ENCODE data around the gene XBP1. TPM values are rescaled to one million over a fixed set of nuclear protein-coding genes. Genes with fewer than 3 reads are reported as not detected.

Gene XBP1
- total and polyA plus RNA-seq, 2 of the 13 experiments (the other 11 are each of a cell fraction or from before 2014, with no cell fraction given) = 416 to 427 TPM

GRCh38 chr22:28808716-28809355 is 8.5 kb upstream of the XBP1 start (continued):
- TF ChIP-seq, protein P1, sequence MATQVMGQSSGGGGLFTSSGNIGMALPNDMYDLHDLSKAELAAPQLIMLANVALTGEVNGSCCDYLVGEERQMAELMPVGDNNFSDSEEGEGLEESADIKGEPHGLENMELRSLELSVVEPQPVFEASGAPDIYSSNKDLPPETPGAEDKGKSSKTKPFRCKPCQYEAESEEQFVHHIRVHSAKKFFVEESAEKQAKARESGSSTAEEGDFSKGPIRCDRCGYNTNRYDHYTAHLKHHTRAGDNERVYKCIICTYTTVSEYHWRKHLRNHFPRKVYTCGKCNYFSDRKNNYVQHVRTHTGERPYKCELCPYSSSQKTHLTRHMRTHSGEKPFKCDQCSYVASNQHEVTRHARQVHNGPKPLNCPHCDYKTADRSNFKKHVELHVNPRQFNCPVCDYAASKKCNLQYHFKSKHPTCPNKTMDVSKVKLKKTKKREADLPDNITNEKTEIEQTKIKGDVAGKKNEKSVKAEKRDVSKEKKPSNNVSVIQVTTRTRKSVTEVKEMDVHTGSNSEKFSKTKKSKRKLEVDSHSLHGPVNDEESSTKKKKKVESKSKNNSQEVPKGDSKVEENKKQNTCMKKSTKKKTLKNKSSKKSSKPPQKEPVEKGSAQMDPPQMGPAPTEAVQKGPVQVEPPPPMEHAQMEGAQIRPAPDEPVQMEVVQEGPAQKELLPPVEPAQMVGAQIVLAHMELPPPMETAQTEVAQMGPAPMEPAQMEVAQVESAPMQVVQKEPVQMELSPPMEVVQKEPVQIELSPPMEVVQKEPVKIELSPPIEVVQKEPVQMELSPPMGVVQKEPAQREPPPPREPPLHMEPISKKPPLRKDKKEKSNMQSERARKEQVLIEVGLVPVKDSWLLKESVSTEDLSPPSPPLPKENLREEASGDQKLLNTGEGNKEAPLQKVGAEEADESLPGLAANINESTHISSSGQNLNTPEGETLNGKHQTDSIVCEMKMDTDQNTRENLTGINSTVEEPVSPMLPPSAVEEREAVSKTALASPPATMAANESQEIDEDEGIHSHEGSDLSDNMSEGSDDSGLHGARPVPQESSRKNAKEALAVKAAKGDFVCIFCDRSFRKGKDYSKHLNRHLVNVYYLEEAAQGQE (IDR thresholded peaks at IDR 0.05; ENCODE audit: borderline replicate concordance in 1 of 2, low read depth in 1 of 2, low read length in 2 of 2) = peak in 1 of 2 experiments; percentile 52; a peak in 1 of 4 replicates
- 0 out of 2 replicates have a peak, but pooled peaks have one; percentile 29 for TF ChIP-seq PITX1 (CRISPR knock-in tag; IDR thresholded peaks at IDR 0.05)
- no peak for TF ChIP-seq ZNF337 (CRISPR knock-in tag; IDR thresholded peaks at IDR 0.05; ENCODE audit: borderline replicate concordance, low read depth)
- TF ChIP-seq MED8 (CRISPR knock-in tag; IDR thresholded peaks at IDR 0.05; ENCODE audit: insufficient replicate concordance) = peak; percentile 66
- TF ChIP-seq HMG20A (CRISPR knock-in tag; IDR thresholded peaks at IDR 0.05; ENCODE audit: borderline replicate concordance) = peak; percentile 57; the same call in 1 of the 2 replicates
- TF ChIP-seq, protein P2, sequence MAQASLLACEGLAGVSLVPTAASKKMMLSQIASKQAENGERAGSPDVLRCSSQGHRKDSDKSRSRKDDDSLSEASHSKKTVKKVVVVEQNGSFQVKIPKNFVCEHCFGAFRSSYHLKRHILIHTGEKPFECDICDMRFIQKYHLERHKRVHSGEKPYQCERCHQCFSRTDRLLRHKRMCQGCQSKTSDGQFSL (CRISPR knock-in tag; IDR thresholded peaks at IDR 0.05) = no peak
- TF ChIP-seq HMG20B (CRISPR knock-in tag; conservative IDR thresholded peaks at IDR 0.05) = 0 out of 2 replicates have a peak, but pooled peaks have one; percentile 33
- TF ChIP-seq HOXA3 (CRISPR knock-in tag; IDR thresholded peaks at IDR 0.05) = 0 out of 2 replicates have a peak, but pooled peaks have one; percentile 59
- TF ChIP-seq DMAP1 (CRISPR knock-in tag; IDR thresholded peaks at IDR 0.05) = peak; percentile 50; the same call in 1 of the 2 replicates
- 0 out of 2 replicates have a peak, but pooled peaks have one; percentile 41 for TF ChIP-seq ARNTL (CRISPR knock-in tag; IDR thresholded peaks at IDR 0.05)
- TF ChIP-seq SMAD3 (CRISPR knock-in tag; IDR thresholded peaks at IDR 0.05) = 0 out of 2 replicates have a peak, but pooled peaks have one; percentile 47
- TF ChIP-seq TCF7 (IDR thresholded peaks at IDR 0.05; ENCODE audit: low read depth) = peak; percentile 85
- 0 out of 2 replicates have a peak, but pooled peaks have one; percentile 34 for TF ChIP-seq ZKSCAN8 (CRISPR knock-in tag; IDR thresholded peaks at IDR 0.05; ENCODE audit: borderline replicate concordance)
- TF ChIP-seq, protein P3, sequence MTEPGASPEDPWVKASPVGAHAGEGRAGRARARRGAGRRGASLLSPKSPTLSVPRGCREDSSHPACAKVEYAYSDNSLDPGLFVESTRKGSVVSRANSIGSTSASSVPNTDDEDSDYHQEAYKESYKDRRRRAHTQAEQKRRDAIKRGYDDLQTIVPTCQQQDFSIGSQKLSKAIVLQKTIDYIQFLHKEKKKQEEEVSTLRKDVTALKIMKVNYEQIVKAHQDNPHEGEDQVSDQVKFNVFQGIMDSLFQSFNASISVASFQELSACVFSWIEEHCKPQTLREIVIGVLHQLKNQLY (CRISPR knock-in tag; IDR thresholded peaks at IDR 0.05) = 0 out of 2 replicates have a peak, but pooled peaks have one; percentile 26
- peak; percentile 84 for TF ChIP-seq PAXIP1 (CRISPR knock-in tag; conservative IDR thresholded peaks at IDR 0.05)
- no peak for TF ChIP-seq ZNF879 (CRISPR knock-in tag; IDR thresholded peaks at IDR 0.05)
- TF ChIP-seq ZNF652 (CRISPR knock-in tag; IDR thresholded peaks at IDR 0.05; ENCODE audit: borderline replicate concordance, low read depth) = 0 out of 2 replicates have a peak, but pooled peaks have one; percentile 17
- TF ChIP-seq ZC3H4 (CRISPR knock-in tag; IDR thresholded peaks at IDR 0.05; ENCODE audit: borderline replicate concordance) = 0 out of 2 replicates have a peak, but pooled peaks have one; percentile 51
- peak; percentile 50; the same call in 1 of the 2 replicates for TF ChIP-seq ZGPAT (CRISPR knock-in tag; IDR thresholded peaks at IDR 0.05)

Measured in HepG2 (cell line).